Gastrocnemius medialis (tissue), 4 donors: Measurements from ENCODE around the gene NIPBL. TPM values are rescaled to one million over a fixed set of nuclear protein-coding genes. Genes with fewer than 3 reads are reported as not detected.
"Not testable (repeated sequence)": the region's sequence is repeated elsewhere in the genome, so short reads cannot be mapped to it uniquely, and the experiment has no call there.

Source experiments
- ATAC-seq, 2 donors: fragments of 150-250 bp; one replicate each; pipeline ENCODE4 v1.9.1; 2016
- DNase-seq, 2 donors: peaks; one replicate each; pipeline ENCODE4 v3.0.0-alpha.2; 2019
- H3K27ac ChIP-seq, 4 donors: fragments of 200-600 bp; sonication (generic); 1 replicate in 1 of 4; 2 replicates in 3 of 4; pipeline ENCODE4 v1.5.1; 2016 to 2018; ENCODE audit warnings: mild to moderate bottlenecking in 2 of 4, moderate library complexity in 1 of 4
- H3K27me3 ChIP-seq, 3 donors: fragments of 200-600 bp; sonication (generic) in 2 of 3; 1 replicate in 1 of 3; 2 replicates in 2 of 3; pipeline versions ENCODE4 v1.5.1 to v1.6.0; 2016 to 2019; ENCODE audit warnings: mild to moderate bottlenecking in 1 of 3, moderate library complexity in 1 of 3
- H3K36me3 ChIP-seq, 2 donors: fragments of 200-600 bp; sonication (generic) in 1 of 2; one replicate each; pipeline ENCODE4 v1.5.1; 2017 to 2018
- H3K4me1 ChIP-seq, 2 donors: fragments of 200-600 bp; sonication (generic) in 1 of 2; one replicate each; pipeline ENCODE4 v1.5.1; 2016 to 2017; ENCODE audit warnings: mild to moderate bottlenecking in 2 of 2
- H3K4me3 ChIP-seq, 4 donors: fragments of 200-600 bp; sonication (generic) in 3 of 4; 1 replicate in 1 of 4; 2 replicates in 3 of 4; pipeline ENCODE4 v1.5.1; 2016 to 2019; ENCODE audit warnings: mild to moderate bottlenecking in 2 of 4
- H3K9me3 ChIP-seq, 3 donors: fragments of 200-600 bp; sonication (generic) in 2 of 3; 1 replicate in 1 of 3; 2 replicates in 2 of 3; pipeline ENCODE4 v1.5.1; 2016 to 2019
- POLR2A ChIP-seq, 2 donors: fragments of 450-650 bp; IDR thresholded peaks; one replicate each; pipeline ENCODE4 v1.6.1; 2017; ENCODE audit warnings: antibody characterized with exemption in 2 of 2, mild to moderate bottlenecking in 2 of 2, moderate library complexity in 2 of 2
- in situ Hi-C, 4 donors: fragments of 200-750 bp; cut with MboI; loops; one replicate each; pipeline versions ENCODE4 v1.15.0 to v1.8.0; 2017; ENCODE audit warnings: low sequenced_read_pairs in 4 of 4
- intact Hi-C: fragments of 100-400 bp; cut with DNase I; formaldehyde crosslinking; loops from one replicate; pipeline ENCODE4 v1.15.1; 2023; ENCODE audit warnings: low total_unique reads
- total RNA-seq, 4 donors: library from RNA; depleted of rRNA; stranded (reverse); fragments of >200 nt; gene quantifications; one replicate each; pipeline versions ENCODE4 v1.1.0 to v1.2.3, GENCODE V29; 2016
- TF ChIP-seq, protein P1 (sequence below), 5 experiments: fragments of 450-650 bp in 3 of 5; fragments of 200-600 bp in 2 of 5; sonication (generic) in 2 of 5; IDR thresholded peaks in 4 of 5; conservative IDR thresholded peaks in 1 of 5; 1 replicate in 4 of 5; 2 replicates in 1 of 5; pipeline ENCODE4 v1.5.1; 2016 to 2019; ENCODE audit warnings: antibody characterized with exemption in 5 of 5, mild to moderate bottlenecking in 3 of 5, moderate library complexity in 3 of 5

The NIPBL gene
- total RNA-seq, 4 donors from 2014 or later = 15.0 to 49.6 (median 32.7) TPM

GRCh38 chr5:37086466-37087173, 210.1 kb downstream of the NIPBL start:
- no peak for TF ChIP-seq POLR2A (IDR thresholded peaks at IDR 0.05)
- TF ChIP-seq, protein P1, sequence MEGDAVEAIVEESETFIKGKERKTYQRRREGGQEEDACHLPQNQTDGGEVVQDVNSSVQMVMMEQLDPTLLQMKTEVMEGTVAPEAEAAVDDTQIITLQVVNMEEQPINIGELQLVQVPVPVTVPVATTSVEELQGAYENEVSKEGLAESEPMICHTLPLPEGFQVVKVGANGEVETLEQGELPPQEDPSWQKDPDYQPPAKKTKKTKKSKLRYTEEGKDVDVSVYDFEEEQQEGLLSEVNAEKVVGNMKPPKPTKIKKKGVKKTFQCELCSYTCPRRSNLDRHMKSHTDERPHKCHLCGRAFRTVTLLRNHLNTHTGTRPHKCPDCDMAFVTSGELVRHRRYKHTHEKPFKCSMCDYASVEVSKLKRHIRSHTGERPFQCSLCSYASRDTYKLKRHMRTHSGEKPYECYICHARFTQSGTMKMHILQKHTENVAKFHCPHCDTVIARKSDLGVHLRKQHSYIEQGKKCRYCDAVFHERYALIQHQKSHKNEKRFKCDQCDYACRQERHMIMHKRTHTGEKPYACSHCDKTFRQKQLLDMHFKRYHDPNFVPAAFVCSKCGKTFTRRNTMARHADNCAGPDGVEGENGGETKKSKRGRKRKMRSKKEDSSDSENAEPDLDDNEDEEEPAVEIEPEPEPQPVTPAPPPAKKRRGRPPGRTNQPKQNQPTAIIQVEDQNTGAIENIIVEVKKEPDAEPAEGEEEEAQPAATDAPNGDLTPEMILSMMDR (IDR thresholded peaks at IDR 0.05 in 4 of 5, conservative IDR thresholded peaks at IDR 0.05 in 1 of 5) = no peak
- Histone ChIP-seq H3K4me1 (no peaks in the 10 kb centered on the region), H3K27me3 (no peaks in the 10 kb centered on the region), H3K4me3 (no peak overlapping the region), H3K36me3 (peaks cover 0 to 4% of the 10 kb centered on the region in 2 donors), H3K9me3 (no peaks in the 10 kb centered on the region), H3K27ac (no peak overlapping the region)
- DNase-seq (no peak), ATAC-seq (no peak)
- intact Hi-C loops = no loop called here
- in situ Hi-C loops = no loop called here

- Histone ChIP-seq H3K36me3 (peaks cover 0 to 4% of the 10 kb centered on the region in 2 donors), H3K27me3 (no peaks in the 10 kb centered on the region), H3K27ac (no peak overlapping the region), H3K9me3 (no peaks in the 10 kb centered on the region), H3K4me3 (no peak overlapping the region), H3K4me1 (no peaks in the 10 kb centered on the region)
- DNase-seq (no peak), ATAC-seq (no peak)
- TF ChIP-seq POLR2A (IDR thresholded peaks at IDR 0.05) = no peak
- TF ChIP-seq, protein P1 (IDR thresholded peaks at IDR 0.05 in 4 of 5, conservative IDR thresholded peaks at IDR 0.05 in 1 of 5) = no peak
- intact Hi-C loops = no loop called here
- in situ Hi-C loops = no loop called here
These were observed 211.4 kb downstream of the NIPBL start for GRCh38 chr5:37088009-37088408.

DNA sequence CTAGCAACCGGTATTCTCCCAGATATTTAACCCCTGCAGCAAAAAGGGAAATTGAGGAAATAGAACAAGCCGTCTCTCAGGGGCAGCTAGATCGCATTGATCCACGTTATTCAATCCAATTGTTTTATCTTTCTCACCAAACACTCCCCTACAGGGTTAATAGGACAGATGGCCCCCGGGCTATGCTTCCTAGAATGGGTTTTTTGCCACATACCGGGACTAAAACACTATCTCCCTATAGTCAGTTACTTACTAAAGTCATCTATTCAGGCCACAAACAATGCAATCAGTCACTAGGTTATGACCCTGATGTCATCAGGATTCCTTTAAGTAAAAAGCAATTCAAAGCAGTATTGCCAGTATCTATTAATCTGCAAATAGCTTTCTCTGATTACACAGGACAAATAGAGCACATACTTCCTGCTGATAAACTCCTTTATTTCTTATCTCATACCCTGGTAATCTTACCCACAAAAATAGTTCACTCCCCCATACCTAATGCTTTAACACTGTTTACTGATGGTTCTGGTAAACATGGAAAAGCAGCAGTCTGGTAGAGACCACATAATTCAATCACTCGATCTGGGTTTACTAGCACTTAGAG, 213.7 kb downstream of the NIPBL start:
- H3K36me3 ChIP-seq = peaks cover 0 to 2% of the 10 kb centered on the region in 2 donors
- H3K4me3 ChIP-seq = no peak overlapping the region
- TF ChIP-seq, protein P1 (IDR thresholded peaks at IDR 0.05 in 4 of 5, conservative IDR thresholded peaks at IDR 0.05 in 1 of 5) = no peak
- no peak for TF ChIP-seq POLR2A (IDR thresholded peaks at IDR 0.05)
- ATAC-seq (no peak), DNase-seq (no peak)
- no peaks in the 10 kb centered on the region for H3K4me1 ChIP-seq
- H3K27ac ChIP-seq = no peak overlapping the region
- in situ Hi-C loops = no loop called here
- no peaks in the 10 kb centered on the region for H3K9me3 ChIP-seq
- no peaks in the 10 kb centered on the region for H3K27me3 ChIP-seq
- intact Hi-C loops = no loop called here

- in situ Hi-C loops (no loop called here), intact Hi-C loops (no loop called here)
- H3K9me3 ChIP-seq = no peaks in the 10 kb centered on the region
- H3K27me3 ChIP-seq = no peaks in the 10 kb centered on the region
- ATAC-seq = no peak
- H3K27ac ChIP-seq = no peak overlapping the region
- no peaks in the 10 kb centered on the region for H3K4me1 ChIP-seq
- DNase-seq = no peak
- TF ChIP-seq, protein P1 (IDR thresholded peaks at IDR 0.05 in 4 of 5, conservative IDR thresholded peaks at IDR 0.05 in 1 of 5) = no peak
- no peak for TF ChIP-seq POLR2A (IDR thresholded peaks at IDR 0.05)
- no peak overlapping the region for H3K4me3 ChIP-seq
- H3K36me3 ChIP-seq = no peaks in the 10 kb centered on the region
These were observed 214.2 kb downstream of the NIPBL start for GRCh38 chr5:37090781-37091180.

DNA sequence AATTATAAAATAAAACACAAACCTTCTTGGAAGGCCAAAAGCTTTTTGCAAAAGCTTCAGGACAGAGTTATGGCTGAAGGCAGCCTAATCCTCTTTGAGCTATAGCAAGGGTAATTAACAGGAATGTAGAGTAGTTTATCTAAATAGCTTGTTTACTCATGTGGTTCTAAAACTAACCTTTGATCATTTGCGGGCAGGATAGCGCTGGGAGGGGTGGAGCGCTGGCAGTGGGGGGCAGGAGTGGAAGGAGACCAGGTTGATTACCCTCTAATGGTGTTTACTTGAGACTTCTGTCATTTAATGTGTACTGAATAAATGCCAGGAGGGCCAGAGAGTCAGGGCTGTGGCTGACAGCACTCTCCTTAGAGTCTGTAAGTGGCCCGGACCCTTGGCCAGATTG, 217.2 kb downstream of the NIPBL start:
- in situ Hi-C loops, H3K9me3 ChIP-seq, H3K27ac ChIP-seq, intact Hi-C loops, ATAC-seq, H3K4me1 ChIP-seq, H3K4me3 ChIP-seq, DNase-seq, H3K36me3 ChIP-seq, H3K27me3 ChIP-seq: not testable (repeated sequence)

- ATAC-seq, H3K27ac ChIP-seq, H3K4me1 ChIP-seq, intact Hi-C loops, in situ Hi-C loops, H3K9me3 ChIP-seq, H3K27me3 ChIP-seq, H3K4me3 ChIP-seq, DNase-seq: not testable (repeated sequence)
- H3K36me3 ChIP-seq = peaks cover 0 to 22% of the 10 kb centered on the region in 2 donors
These were observed 222.7 kb downstream of the NIPBL start for GRCh38 chr5:37099267-37099666.
